GM18517 (cell line): Measurements from ENCODE around the gene CALM3.
"Not testable (repeated sequence)": the region's sequence is repeated elsewhere in the genome, so short reads cannot be mapped to it uniquely, and the experiment has no call there.

Experiments used
- ATAC-seq: cut with Tn5 transposase; IDR thresholded peaks from one replicate; pipeline ENCODE4 v1.9.1; 2021; ENCODE audit warnings: mild to moderate bottlenecking, moderate library complexity; ENCODE audit not compliant: unreplicated experiment

Gene CALM3

GRCh38 chr19:46601318-46602224, at the start of gene CALM3:
Gene CALM3, plus strand, starts transcription at chr19:46601330. Its CDS starts 105 bp downstream, at chr19:46601435.
- ATAC-seq: no peak

GRCh38 chr19:46552891-46553290, 48.2 kb upstream of the CALM3 start:
- ATAC-seq: no peak

DNA sequence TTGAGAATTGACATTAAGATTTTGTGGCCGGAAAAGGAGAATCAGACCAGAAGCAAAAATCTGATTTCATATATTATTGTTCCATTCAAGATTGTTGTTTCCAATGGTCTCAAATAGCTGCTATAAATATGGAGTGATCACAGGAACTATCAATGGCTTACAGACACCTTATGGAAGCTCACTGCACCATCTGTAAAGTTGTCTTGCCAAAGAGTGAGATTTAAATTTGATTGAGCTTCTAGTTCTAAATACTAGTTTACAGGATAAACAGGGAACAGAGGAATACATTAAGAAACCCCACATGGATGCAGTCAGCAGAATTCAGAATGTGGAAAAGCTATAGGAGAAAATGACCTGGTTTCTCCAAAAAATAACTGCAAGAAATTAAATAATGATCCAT, 47.0 kb upstream of the CALM3 start:
- no peak for ATAC-seq

GRCh38 chr19:46555628-46556280, 45.4 kb upstream of the CALM3 start:
- ATAC-seq: no peak

DNA sequence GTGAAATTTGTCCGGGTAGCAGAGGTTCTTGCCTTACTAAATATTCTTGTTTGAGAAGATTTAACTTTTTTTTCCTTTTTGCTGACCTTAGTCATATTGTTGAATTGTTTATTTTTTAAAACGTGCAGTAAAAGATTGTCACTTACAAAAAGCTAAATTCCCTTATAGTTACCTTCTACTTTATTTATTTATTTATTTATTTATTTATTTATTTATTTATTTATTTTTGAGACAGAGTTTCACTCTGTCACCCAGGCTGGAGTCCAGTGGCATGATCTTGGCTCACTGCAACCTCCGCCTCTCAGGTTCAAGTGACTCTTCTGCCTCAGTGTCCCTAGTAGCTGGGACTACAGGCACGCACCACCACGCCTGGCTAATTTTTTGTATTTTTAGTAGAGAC, 44.7 kb upstream of the CALM3 start:
- ATAC-seq: not testable (repeated sequence)

GRCh38 chr19:46559203-46559602, 41.9 kb upstream of the CALM3 start:
- no peak for ATAC-seq

GRCh38 chr19:46559675-46560074, 41.5 kb upstream of the CALM3 start:
- not testable (repeated sequence) for ATAC-seq

DNA sequence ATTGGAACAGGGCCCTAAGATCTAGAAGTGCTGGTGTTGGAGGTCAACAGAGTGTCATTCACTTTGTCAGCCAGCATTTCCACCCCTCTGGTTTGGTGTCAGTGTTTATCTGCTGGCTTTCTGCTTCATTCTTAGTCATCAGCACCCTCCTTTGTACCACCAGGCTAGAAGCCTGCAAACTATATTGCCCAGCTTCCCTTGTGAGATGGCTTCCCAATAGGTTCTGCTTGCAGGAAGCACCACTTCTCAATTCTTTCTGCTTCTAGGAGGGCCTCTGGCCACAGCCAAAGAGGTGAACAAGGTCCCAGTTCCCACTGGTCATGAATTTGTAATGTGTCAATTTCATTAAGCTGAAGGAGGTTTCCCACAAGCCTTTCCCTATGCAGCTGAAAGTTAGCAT, 36.4 kb upstream of the CALM3 start:
- no peak for ATAC-seq

DNA sequence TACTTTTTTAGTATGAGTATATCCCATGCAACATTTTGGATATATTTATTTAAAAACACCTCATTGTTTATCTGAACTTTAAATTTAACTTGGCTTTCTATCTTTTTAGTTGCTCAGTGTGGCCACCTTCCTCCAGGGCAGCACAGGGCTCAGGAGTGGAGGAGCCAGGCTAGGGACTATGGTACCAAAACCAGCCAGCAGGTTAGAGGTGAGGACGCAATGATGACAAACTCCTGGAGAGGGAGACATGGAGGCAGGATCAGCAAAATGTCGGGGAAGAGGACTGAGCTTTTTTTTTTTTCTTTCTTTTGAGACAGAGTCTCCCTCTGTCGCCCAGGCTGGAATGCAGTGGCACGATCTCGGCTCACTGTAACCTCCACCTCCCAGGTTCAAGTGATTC, 29.6 kb upstream of the CALM3 start:
- ATAC-seq: no peak

DNA sequence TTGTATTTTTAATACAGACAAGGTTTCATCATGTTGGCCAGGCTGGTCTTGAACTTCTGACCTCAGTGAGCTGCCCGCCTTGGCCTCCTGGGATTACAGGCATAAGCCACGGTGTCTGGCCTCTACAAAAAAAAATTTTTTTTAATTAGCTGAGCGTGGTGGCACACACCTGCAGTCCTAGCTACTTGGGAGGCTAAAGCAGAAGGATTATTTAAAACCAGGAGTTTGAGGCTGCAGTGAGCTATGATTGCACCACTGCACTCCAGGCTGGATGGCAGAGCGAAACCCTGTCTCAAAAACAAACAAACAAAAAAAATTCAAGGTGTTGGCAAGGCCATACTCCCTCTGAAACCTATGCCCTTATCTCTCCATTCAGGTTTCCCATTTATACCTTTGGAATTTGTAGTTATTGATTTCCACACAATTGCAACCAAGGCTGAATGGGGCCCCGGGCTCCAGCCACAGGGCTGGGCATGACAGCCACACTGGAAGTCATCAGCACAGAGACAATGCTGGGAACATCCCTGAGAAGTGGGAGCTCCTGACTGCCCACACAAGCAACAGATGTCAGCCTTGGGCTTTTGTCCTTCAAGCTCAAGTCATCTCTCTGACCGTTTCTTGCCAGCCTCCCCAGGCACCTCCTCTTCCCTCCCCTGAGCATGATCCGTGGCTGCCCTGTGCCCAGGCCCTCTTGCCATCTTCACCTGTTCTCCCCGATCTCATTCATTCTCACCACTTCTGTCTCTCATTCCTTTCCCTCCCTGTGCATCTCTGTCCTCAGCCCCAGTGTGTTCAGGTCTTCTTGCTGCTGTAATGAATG, 27.2 kb upstream of the CALM3 start:
- no peak for ATAC-seq

DNA sequence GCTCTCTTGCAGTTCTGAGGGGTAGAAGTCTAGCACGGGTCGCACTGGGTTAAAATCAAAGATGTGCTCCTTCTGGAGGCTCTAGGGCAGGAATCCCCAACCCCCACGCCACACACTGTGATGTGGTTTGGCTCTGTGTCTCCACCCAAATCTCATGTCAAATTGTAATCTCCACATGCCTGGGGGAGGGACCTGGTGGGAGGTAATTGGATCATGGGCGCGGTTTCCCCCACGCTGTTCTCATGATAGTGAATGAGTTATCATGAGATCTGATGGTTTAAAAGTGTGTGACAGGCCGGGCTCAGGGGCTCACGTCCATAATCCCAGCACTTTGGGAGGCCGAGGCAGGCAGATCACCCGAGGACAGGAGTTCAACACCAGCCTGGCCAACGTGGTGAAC, 26.6 kb upstream of the CALM3 start:
- ATAC-seq: no peak

DNA sequence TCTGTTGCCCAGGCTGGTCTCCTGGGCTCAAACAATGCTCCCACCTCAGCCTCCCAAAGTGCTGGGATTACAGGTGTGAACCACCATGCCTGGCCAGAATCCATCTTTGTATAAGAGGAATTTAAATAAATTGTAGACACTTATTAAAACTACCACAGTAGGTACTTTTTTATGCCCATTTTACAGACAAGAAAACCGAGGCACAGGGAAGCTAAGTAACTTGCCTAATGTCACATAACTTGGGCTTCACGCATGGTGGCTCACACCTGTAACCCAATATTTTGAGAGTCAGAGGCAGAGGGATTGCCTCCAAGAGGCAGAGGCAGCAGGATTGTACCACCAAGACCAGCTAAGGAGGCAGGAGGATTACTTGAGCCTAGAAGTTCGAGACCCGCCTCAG, 22.7 kb upstream of the CALM3 start:
- ATAC-seq: no peak

DNA sequence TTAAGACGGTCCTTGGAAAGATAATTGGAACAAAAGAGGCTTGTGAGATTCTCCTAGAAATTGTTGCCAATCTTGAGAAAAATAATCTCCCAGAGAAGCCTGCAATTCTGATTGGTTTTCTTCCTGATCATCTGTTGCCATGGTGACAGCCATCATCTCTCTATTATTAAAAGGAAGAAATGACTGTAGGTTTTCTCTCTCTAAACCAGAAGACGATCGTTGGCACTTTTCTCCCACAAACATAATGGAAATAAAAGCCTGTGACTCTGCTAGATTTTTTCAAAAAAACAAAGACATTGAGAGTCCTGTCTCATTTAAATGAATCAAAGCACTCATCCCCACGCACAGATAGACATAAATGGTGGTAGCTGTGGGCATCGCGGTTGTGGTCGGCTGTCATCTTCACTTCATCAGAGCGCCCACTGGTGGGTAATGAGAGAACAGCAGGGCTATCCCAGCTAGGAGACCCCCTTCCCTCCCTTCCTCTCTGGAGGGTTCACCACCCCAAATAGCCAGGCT, 21.7 kb upstream of the CALM3 start:
- ATAC-seq: no peak

- no peak for ATAC-seq
Observed at GRCh38 chr19:46580247-46580646, 20.9 kb upstream of the CALM3 start.

- ATAC-seq: no peak
Observed at GRCh38 chr19:46585539-46585938, 15.6 kb upstream of the CALM3 start.

GRCh38 chr19:46586294-46586693, 14.8 kb upstream of the CALM3 start:
- no peak for ATAC-seq

GRCh38 chr19:46587861-46588260, 13.3 kb upstream of the CALM3 start:
- ATAC-seq: no peak

DNA sequence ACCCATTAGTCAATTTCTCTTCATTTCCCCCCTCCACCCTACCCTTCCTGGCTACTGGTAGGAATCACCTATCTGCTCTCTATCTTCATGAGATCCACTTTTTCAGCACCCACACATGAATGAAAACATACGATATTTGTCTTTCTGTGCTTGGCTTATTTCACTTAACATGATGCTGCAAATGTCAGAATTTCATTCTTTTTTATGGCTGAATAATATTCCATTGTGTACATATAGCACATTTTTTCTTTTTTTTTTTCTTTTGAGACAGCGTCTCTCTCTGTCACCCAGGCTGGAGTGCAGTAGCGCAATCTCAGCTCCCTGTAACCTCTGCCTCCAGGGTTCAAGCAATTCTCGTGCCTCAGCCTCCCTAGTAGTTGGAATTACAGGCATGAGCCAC, 9.9 kb upstream of the CALM3 start:
- ATAC-seq: no peak

GRCh38 chr19:46591870-46592269, 9.3 kb upstream of the CALM3 start:
- no peak for ATAC-seq

GRCh38 chr19:46596008-46596407, 5.1 kb upstream of the CALM3 start:
- no peak for ATAC-seq

DNA sequence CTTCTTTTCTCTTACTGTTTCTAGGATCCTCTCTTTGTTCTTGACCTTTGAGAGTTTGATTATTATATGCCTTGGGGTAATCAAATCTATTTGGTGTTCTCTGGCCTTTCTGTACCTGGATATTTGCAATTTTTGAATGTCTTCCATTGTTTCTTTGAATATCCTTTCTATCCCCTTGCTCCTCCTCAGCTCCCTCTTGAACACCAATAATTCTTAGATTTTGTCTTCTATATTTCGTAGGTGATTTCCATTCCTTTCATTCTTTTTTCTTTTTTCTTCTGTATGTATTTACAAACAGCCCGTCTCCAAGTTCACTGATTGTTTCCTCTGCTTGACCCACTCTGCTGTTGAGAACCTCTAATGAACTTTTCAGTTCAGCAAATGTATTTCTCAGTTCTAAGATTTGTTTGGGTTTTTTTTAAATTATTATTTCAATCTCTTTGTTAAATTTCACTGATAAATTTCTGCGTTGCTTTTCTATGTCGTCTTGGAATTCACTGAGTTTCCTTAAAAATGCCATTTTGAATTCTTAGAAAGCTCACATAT, 2.7 kb upstream of the CALM3 start:
- ATAC-seq: no peak
